AML-193 (cell line): ENCODE results near the gene NELL2.
"Not testable (repeated sequence)": the region's sequence is repeated elsewhere in the genome, so short reads cannot be mapped to it uniquely, and the experiment has no call there.

Source experiments
- DNase-seq, 2 experiments: peaks; one replicate each; lab custom pipeline; 2025; lab: John Stamatoyannopoulos, UW

NELL2 gene

DNA sequence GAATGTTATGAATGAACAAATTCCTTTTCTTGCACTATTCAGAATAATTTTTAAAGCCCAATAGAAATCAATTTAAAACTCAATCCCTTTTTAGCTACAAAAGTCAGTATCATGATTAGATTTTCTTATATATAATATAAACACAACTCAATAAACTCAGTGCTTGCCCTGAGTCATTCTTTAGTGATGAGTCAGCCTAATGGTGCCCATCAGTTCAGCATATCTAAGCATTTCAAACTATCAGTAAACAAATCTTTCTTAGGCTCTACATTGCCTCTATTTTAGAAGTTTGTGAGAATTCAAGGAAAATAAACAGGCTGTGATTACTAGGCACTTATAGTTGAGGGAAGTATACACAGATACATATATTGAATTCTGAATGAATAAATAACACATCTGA, 179.6 kb downstream of the NELL2 start:
- DNase-seq = no peak

DNA sequence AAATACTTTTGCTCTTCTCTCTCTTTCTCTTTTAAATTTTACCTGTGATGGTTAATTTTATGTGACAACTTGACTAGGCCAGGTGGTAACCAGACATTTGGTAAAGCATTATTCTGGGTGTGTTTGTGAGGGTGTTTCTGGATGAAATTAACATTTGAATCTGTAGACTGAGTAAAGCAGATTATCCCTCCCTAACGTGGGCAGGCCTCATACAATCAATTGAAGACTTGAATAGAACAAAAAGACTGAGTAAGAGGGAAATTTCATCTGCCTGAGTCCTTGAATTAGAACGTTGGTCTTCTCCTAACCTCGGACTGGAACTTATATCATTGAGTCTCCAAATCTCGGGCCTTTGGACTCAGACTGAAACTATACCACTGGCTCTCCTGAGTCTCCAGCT, 182.1 kb downstream of the NELL2 start:
- DNase-seq = no peak

DNA sequence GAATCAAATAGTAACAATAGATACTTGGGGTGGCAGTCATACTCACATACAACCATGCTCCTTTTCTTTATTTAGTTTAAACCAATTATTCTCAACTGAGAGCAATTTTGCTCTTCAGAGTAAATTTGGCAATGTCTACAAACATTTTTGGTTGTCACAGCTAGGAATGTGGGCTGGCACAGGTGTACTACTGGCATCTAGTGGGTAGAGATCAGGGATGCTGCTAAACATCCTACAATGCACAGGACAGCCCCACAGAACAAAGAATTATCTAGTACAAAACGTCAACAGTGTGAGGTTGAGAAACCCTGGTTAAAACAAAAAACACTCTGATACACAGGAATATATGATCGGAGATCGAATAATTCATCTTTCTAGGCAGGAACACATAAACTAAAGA, 186.5 kb downstream of the NELL2 start:
- no peak for DNase-seq

DNA sequence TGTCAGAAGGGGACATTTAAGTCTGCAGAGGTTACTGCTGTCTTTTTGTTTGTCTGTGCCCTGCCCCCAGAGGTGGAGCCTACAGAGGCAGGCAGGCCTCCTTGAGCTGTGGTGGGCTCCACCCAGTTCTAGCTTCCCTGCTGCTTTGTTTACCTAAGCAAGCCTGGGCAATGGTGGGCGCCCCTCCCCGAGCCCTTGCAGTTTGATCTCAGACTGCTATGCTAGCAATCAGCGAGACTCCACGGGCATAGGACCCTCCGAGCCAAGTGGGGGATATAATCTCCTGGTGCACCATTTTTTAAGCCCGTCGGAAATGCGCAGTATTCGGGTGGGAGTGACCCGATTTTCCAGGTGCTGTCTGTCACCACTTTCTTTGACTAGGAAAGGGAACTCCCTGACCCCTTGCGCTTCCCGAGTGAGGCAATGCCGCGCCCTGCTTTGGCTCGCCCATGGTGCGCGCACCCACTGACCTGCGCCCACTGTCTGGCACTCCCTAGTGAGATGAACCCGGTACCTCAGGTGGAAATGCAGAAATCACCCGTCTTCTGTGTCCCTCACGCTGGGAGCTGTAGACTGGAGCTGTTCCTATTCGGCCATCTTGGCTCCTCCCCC, 189.2 kb downstream of the NELL2 start:
- DNase-seq = not testable (repeated sequence)

DNA sequence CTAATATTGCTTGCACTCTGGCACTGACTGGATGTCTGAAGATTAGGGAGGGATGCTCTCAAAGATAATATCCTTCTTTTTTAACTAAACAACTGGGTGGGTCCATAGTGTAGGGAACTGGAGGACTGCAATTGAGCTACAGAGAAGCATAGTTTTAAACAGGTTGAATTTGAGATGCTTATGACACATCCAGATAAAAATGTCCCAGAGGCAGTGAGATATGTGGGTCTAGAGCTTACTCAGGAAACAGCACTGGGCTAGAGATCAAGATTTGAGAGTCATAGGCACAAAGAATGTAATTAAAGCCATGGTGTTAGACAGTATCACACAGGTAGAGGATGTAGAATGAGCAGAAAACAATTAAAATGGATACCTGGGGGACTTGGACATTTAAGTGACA, 198.4 kb downstream of the NELL2 start:
- DNase-seq = no peak

GRCh38 chr12:44674875-44675274, 201.2 kb downstream of the NELL2 start:
- DNase-seq = no peak

DNA sequence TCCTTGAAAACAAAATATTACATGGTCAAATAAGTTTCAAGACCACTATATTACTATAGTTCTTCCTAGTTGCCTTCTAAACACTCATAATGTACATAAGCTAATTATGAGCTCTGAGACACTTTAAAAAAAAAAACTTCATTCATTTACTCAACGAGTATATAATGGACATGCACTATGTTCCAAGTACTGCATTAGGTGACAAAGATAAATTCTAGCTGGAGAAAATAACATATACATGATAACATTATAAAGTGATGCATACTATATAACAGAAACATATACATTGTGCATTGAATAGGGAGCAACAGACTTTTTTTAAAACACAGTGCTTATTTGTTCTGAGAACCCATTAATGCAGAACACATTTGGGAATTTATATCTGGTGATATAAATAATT, 202.3 kb downstream of the NELL2 start:
- no peak for DNase-seq

- no peak for DNase-seq
Measured at GRCh38 chr12:44672042-44672441, 204.1 kb downstream of the NELL2 start.

GRCh38 chr12:44668443-44668842, 207.7 kb downstream of the NELL2 start:
- DNase-seq = no peak

DNA sequence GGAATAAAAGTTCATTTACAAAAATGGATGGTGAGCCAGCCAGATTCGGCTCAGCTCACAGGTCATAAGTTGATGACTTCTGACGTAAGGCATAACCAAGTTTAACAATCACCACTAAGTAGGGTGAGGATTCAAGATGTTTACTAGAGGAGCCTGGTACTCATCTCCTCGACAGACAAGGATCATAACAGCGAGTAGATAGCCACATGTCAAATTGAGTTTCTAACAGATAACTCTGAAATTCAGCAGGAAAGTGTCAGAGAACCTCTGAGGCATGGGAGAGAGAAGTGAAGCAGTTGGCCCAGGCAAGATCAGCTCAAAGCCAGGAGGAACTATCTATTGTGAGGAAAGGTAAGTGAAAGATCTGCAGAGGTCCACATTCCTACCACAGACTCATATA, 208.7 kb downstream of the NELL2 start:
- DNase-seq = no peak

GRCh38 chr12:44663291-44663690, 212.8 kb downstream of the NELL2 start:
- DNase-seq = no peak

- no peak for DNase-seq
Measured at GRCh38 chr12:44655846-44656245, 220.3 kb downstream of the NELL2 start.

DNA sequence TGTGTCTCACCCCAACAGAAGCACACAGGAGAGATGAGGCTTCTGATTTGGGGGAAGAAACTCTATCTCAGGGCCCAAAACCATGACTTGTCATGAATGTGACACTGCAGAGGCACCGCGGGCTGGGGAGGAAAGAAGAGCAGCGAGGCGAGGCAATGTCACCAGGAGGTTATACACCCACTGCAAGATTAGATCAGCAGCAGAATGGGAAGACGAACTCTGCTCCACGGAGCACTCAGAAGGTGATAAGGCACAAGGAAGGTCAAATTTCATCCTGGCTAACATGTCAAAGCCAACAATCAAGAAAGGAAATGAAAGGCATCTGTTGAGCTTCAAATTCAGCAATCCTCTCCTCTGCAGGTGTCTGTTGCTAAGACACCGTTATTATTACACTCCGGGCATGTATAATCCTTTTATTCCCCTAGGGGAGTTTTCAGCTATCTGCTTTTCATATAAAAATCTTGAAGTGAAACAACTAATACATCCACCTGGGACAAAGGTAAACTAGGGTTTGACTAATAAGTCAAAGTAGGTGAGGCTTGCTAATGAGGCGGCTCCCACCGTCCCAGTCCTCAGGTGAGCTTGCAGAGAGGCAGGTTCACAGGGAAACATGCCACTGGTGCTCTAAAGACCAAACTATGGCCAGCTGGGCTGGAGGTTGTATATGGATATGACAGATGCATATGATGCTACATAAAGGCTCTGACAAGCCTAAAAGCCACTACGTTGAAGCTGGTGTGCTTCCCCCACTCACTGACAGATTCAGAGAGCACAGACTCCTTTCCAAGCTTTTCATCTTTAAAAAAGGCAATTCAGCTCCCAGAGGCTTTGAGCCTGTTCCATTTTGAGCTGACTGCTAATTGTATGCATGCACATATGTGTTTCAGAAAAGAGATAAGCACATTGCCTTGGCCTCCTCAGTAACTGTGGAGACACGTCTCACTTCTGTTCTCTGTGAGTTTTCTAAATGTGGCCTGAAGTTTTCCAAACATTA, 221.2 kb downstream of the NELL2 start:
- no peak for DNase-seq

DNA sequence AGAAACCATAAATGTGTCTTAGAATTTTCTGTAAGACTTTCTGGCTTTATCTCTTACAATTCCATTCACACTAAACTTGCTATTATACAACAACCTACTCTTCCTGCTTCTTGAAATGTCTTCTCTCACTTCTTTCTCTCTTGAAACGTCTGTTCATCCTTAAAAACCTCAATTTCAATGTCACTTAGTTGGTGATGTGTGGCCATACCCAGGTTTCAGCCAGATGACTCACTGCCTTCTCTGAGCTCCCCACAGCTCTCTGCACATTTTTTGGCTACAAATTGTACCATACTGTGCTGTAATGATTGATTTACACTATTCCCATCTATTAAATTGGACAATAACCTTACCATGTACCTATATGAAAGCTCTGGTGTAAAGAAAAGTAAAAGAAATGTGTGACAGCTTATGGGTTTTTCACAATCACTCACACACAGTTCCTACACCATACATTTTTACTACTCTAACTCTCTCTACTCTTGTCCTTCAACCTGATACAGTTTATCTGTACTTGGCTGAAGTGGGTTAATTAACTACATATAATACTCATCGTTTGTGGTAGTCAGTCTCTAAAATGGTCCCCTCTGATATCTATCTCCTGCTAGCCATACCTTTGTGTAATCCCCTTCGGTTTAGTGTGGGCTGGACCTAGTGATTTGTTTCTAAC, 222.1 kb downstream of the NELL2 start:
- DNase-seq = no peak

DNA sequence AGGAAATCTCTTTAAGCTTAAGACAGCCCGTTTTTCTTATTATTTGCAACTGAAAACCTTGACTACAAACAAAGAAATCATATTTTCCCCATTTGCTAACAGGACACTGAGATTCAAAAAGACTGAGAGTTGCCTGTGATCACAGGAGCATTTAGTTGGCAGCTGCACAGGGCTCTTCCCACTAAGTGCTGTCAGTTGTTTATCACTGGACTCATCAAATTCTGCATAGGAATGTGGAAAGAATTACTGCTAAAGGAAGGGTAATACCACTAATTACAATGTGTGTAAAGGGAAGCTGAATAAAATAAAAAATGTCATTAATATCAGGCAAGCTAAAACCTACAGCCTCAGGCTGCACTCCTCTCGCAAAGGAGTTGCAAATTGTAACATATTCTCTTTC, 226.4 kb downstream of the NELL2 start:
- no peak for DNase-seq

GRCh38 chr12:44647917-44648690, 228.0 kb downstream of the NELL2 start:
- DNase-seq = no peak

DNA sequence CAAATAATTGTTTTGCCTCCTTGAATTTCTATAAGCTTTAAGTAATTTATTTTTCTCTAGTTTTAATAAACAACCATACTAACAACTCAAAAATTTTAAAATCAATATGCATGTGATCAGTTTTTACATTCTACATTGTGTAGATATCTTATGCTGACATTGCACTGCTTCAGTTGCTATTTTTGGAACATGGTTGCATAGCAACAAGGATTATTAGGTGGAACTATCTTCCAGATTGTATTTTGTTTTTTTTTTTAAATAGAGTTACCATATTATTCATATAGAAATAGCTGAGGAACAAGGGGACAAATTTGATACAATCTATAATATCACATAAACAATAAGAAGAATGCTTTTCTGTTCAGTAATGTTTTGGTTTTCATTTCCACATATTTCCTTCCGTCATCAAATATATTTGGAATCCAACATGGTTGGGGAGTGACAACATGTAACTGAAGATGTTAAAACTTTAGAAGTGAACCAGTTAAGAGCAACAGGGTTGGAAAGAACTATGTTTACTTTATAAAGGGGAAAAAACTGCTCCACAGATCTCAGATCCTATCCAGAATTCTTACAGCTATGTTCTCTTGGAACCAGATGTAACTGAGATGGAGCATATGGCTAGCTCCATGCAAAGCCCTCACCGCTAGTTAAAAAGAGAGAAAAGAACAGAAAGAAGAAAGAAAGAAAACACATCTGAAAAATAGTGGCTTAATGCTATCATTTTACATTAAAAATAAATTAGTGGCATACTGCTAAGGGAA, 235.5 kb downstream of the NELL2 start:
- DNase-seq = no peak

- no peak for DNase-seq
Measured at GRCh38 chr12:44637875-44638274, 238.2 kb downstream of the NELL2 start.

- DNase-seq = no peak
Measured at GRCh38 chr12:44628180-44628579, 247.9 kb downstream of the NELL2 start.

GRCh38 chr12:44627387-44628166, 248.5 kb downstream of the NELL2 start:
- DNase-seq = no peak

- no peak for DNase-seq
Measured at GRCh38 chr12:44626883-44627282, 249.2 kb downstream of the NELL2 start.
